Caco-2 (cell line): ENCODE measurements around the gene PMS1. TPM values are rescaled to one million over a fixed set of nuclear protein-coding genes. Genes with fewer than 3 reads are reported as not detected.

Experiments
- BruUV-seq: library from RNA; stranded (reverse); fragments of 400-500 nt; replicated peaks from 2 replicates; lab custom pipeline; 2021; lab: Mats Ljungman, UMichigan
- CTCF ChIA-PET: fragments of 300-600 bp; sonication (Branson Sonifier 250); formaldehyde crosslinking; loops from one replicate; lab custom pipeline; 2022; ENCODE audit warnings: antibody characterized with exemption; lab: Charles Lee
- POLR2A ChIA-PET: fragments of 300-600 bp; sonication (Branson Sonifier 250); formaldehyde crosslinking; loops from one replicate; lab custom pipeline; 2022; ENCODE audit warnings: antibody characterized with exemption; lab: Charles Lee
- DNase-seq, 2 experiments: peaks; one replicate each; pipeline versions ENCODE4 v3.0.0 to v3.0.0-alpha.2; 2020 to 2022
- H3K27me3 ChIP-seq: replicated peaks from 2 replicates; pipeline ENCODE4 v1.6.0; 2011; ENCODE audit warnings: low read length; ENCODE audit not compliant: control insufficient read depth, insufficient read depth
- H3K36me3 ChIP-seq: 2 replicates; pipeline ENCODE4 v1.5.1; 2011; ENCODE audit warnings: low read length; ENCODE audit not compliant: control insufficient read depth, insufficient read depth
- H3K4me1 ChIP-seq: fragments of 250-450 bp; sonication (Bioruptor Pico); 2 replicates; pipeline ENCODE4 v1.5.1; 2020; ENCODE audit warnings: mild to moderate bottlenecking
- H3K4me3 ChIP-seq: 2 replicates; pipeline ENCODE4 v1.5.1; 2011; ENCODE audit warnings: low read depth, mild to moderate bottlenecking, control low read depth, low read length
- H3K9me3 ChIP-seq: fragments of 250-450 bp; sonication (Bioruptor Pico); 2 replicates; pipeline ENCODE4 v1.5.1; 2020; ENCODE audit warnings: mild to moderate bottlenecking, moderate library complexity
- H3K27ac Mint-ChIP-seq: one replicate; pipeline ENCODE4 v1.8.0; 2022; ENCODE audit warnings: mixed read lengths; ENCODE audit not compliant: unreplicated experiment
- H3K27me3 Mint-ChIP-seq: one replicate; pipeline ENCODE4 v1.8.0; 2022; ENCODE audit warnings: mixed read lengths; ENCODE audit not compliant: insufficient read depth, unreplicated experiment
- H3K36me3 Mint-ChIP-seq: one replicate; pipeline ENCODE4 v1.8.0; 2022; ENCODE audit warnings: mild to moderate bottlenecking, mixed read lengths; ENCODE audit not compliant: insufficient read depth, unreplicated experiment
- H3K4me1 Mint-ChIP-seq: one replicate; pipeline ENCODE4 v1.8.0; 2022; ENCODE audit warnings: low read depth, mixed read lengths; ENCODE audit not compliant: unreplicated experiment
- H3K4me3 Mint-ChIP-seq: one replicate; pipeline ENCODE4 v1.8.0; 2022; ENCODE audit warnings: mild to moderate bottlenecking, moderate library complexity, mixed read lengths; ENCODE audit not compliant: unreplicated experiment
- H3K9me3 Mint-ChIP-seq: one replicate; pipeline ENCODE4 v1.8.0; 2022; ENCODE audit warnings: mixed read lengths; ENCODE audit not compliant: unreplicated experiment
- intact Hi-C: fragments of 100-400 bp; cut with micrococcal nuclease; formaldehyde crosslinking; loops from one replicate; pipeline ENCODE4 v1.10.0; 2022; ENCODE audit not compliant: unreplicated experiment
- total RNA-seq: library from RNA; stranded (reverse); gene quantifications from 2 replicates; pipeline ENCODE4 v1.2.3, GENCODE V29; 2022
- TF ChIP-seq, protein P1 (sequence below), 2 experiments: fragments of 200-600 bp in 1 of 2; IDR thresholded peaks; 1 replicate in 1 of 2; 2 replicates in 1 of 2; pipeline versions ENCODE4 v1.5.1 to v1.8.0; 2011 to 2022; ENCODE audit warnings: antibody characterized with exemption in 1 of 2, control low read depth in 1 of 2, inconsistent platforms in 1 of 2, low read depth in 1 of 2, low read length in 1 of 2, mild to moderate bottlenecking in 1 of 2, moderate library complexity in 1 of 2; ENCODE audit not compliant: insufficient read depth in 1 of 2, severe bottlenecking in 1 of 2, unreplicated experiment in 1 of 2

The PMS1 gene
- total RNA-seq, 1 experiment from 2014 or later, result 40.2 TPM

DNA sequence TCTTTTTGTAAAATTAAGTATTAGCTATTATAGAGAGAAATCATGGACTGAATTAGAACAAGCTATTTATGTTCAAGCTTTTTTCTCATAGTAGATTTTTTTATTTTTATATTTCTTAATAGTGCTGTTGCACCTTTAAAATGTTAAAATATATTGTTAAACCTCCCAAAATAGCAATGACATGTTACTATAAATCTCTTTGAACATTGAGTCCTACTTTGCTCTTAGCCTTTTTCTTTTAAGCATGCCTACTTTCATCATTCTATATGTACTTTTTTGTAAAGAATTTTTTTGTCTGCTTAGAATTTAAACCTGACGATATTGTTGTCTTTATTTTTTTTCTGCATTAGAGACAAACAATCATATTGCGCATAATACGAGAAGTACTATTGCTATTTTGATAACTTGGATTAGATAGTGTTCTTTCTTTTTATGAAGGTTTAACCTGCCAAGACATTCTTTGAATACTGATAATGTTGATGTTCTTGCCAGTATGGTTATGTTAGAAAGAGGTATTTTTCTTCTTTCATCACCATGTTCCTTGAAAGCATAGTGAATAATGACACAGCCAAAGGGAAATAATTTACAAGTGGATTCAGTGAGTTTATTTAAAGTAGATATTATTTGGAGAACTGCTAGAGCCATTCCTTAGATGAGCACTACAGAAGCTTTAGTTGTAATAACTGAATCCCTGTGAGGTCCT lies 40.6 kb downstream of the PMS1 start:
- H3K9me3 Mint-ChIP-seq, result no peaks in the 10 kb centered on the region
- no peaks in the 10 kb centered on the region for H3K27me3 Mint-ChIP-seq
- no peaks in the 10 kb centered on the region for H3K9me3 ChIP-seq
- no peak overlapping the region for H3K27ac Mint-ChIP-seq
- no peaks in the 10 kb centered on the region for H3K4me1 ChIP-seq
- no peaks in the 10 kb centered on the region for H3K27me3 ChIP-seq
- no peak overlapping the region for H3K4me3 Mint-ChIP-seq
- H3K4me3 ChIP-seq, result no peak overlapping the region
- no TSS peak for BruUV-seq
- CTCF ChIA-PET, result no interaction called here
- POLR2A ChIA-PET, result no interaction called here
- peaks cover 7% of the 10 kb centered on the region for H3K4me1 Mint-ChIP-seq
- no peaks in the 10 kb centered on the region for H3K36me3 ChIP-seq
- intact Hi-C loops, result no loop called here
- TF ChIP-seq, protein P1, sequence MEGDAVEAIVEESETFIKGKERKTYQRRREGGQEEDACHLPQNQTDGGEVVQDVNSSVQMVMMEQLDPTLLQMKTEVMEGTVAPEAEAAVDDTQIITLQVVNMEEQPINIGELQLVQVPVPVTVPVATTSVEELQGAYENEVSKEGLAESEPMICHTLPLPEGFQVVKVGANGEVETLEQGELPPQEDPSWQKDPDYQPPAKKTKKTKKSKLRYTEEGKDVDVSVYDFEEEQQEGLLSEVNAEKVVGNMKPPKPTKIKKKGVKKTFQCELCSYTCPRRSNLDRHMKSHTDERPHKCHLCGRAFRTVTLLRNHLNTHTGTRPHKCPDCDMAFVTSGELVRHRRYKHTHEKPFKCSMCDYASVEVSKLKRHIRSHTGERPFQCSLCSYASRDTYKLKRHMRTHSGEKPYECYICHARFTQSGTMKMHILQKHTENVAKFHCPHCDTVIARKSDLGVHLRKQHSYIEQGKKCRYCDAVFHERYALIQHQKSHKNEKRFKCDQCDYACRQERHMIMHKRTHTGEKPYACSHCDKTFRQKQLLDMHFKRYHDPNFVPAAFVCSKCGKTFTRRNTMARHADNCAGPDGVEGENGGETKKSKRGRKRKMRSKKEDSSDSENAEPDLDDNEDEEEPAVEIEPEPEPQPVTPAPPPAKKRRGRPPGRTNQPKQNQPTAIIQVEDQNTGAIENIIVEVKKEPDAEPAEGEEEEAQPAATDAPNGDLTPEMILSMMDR (IDR thresholded peaks at IDR 0.05; ENCODE audit: insufficient read depth in 1 of 2, low read depth in 1 of 2, low read length in 1 of 2, severe bottlenecking in 1 of 2, unreplicated experiment in 1 of 2), result no peak
- no peak for DNase-seq
- H3K36me3 Mint-ChIP-seq, result no peaks in the 10 kb centered on the region

- Histone ChIP-seq H3K9me3 (no peaks in the 10 kb centered on the region), H3K4me3 (no peak overlapping the region), H3K27me3 (no peaks in the 10 kb centered on the region), H3K4me1 (no peaks in the 10 kb centered on the region), H3K36me3 (no peaks in the 10 kb centered on the region)
- no peaks in the 10 kb centered on the region for H3K36me3 Mint-ChIP-seq
- H3K27me3 Mint-ChIP-seq, result no peaks in the 10 kb centered on the region
- H3K27ac Mint-ChIP-seq, result no peak overlapping the region
- H3K9me3 Mint-ChIP-seq, result no peaks in the 10 kb centered on the region
- no peak for DNase-seq
- ChIA-PET POLR2A (no interaction called here), CTCF (no interaction called here)
- TF ChIP-seq, protein P1 (IDR thresholded peaks at IDR 0.05; ENCODE audit: insufficient read depth in 1 of 2, low read depth in 1 of 2, low read length in 1 of 2, severe bottlenecking in 1 of 2, unreplicated experiment in 1 of 2), result no peak
- peaks cover 7% of the 10 kb centered on the region for H3K4me1 Mint-ChIP-seq
- no peak overlapping the region for H3K4me3 Mint-ChIP-seq
- intact Hi-C loops, result no loop called here
- no TSS peak for BruUV-seq
Observed at GRCh38 chr2:189826039-189826438, 41.8 kb downstream of the PMS1 start.

GRCh38 chr2:189829102-189829833 lies 45.0 kb downstream of the PMS1 start:
- intact Hi-C loops, result no loop called here
- Histone ChIP-seq H3K4me1 (no peaks in the 10 kb centered on the region), H3K27me3 (no peaks in the 10 kb centered on the region), H3K4me3 (no peak overlapping the region), H3K9me3 (no peaks in the 10 kb centered on the region), H3K36me3 (no peaks in the 10 kb centered on the region)
- BruUV-seq, result no TSS peak
- H3K36me3 Mint-ChIP-seq, result peaks cover 5% of the 10 kb centered on the region
- no peak overlapping the region for H3K27ac Mint-ChIP-seq
- no peaks in the 10 kb centered on the region for H3K27me3 Mint-ChIP-seq
- H3K9me3 Mint-ChIP-seq, result no peaks in the 10 kb centered on the region
- ChIA-PET CTCF (no interaction called here), POLR2A (no interaction called here)
- peaks cover 7% of the 10 kb centered on the region for H3K4me1 Mint-ChIP-seq
- TF ChIP-seq, protein P1 (IDR thresholded peaks at IDR 0.05; ENCODE audit: insufficient read depth in 1 of 2, low read depth in 1 of 2, low read length in 1 of 2, severe bottlenecking in 1 of 2, unreplicated experiment in 1 of 2), result no peak
- H3K4me3 Mint-ChIP-seq, result no peak overlapping the region
- DNase-seq, result no peak
